Osteocyte (in vitro differentiated cells): ENCODE results near the gene WAC. TPM values are rescaled to one million over a fixed set of nuclear protein-coding genes. Genes with fewer than 3 reads are reported as not detected.
A peak's percentile ranks its signal among the peaks of the same experiment; 100 is the strongest.
"Not testable (repeated sequence)": the region's sequence is repeated elsewhere in the genome, so short reads cannot be mapped to it uniquely, and the experiment has no call there.

Experiments used
- DNase-seq: peaks from one replicate; pipeline ENCODE4 v3.0.0; 2021; ENCODE audit warnings: mixed read lengths; ENCODE audit not compliant: unreplicated experiment; ENCODE audit errors: extremely low spot score
- H3K27ac Mint-ChIP-seq: one replicate; pipeline ENCODE4 v1.8.0; 2021; ENCODE audit warnings: mild to moderate bottlenecking, mixed read lengths; ENCODE audit not compliant: unreplicated experiment
- H3K27me3 Mint-ChIP-seq: one replicate; pipeline ENCODE4 v1.8.0; 2021; ENCODE audit warnings: mixed read lengths; ENCODE audit not compliant: unreplicated experiment
- H3K36me3 Mint-ChIP-seq: one replicate; pipeline ENCODE4 v1.8.0; 2021; ENCODE audit warnings: mixed read lengths; ENCODE audit not compliant: unreplicated experiment
- H3K4me1 Mint-ChIP-seq: one replicate; pipeline ENCODE4 v1.8.0; 2021; ENCODE audit warnings: mixed read lengths; ENCODE audit not compliant: unreplicated experiment
- H3K4me3 Mint-ChIP-seq: one replicate; pipeline ENCODE4 v1.8.0; 2021; ENCODE audit warnings: mild to moderate bottlenecking, moderate library complexity, mixed read lengths; ENCODE audit not compliant: unreplicated experiment
- H3K9me3 Mint-ChIP-seq: one replicate; pipeline ENCODE4 v1.8.0; 2021; ENCODE audit warnings: mixed read lengths; ENCODE audit not compliant: unreplicated experiment
- total RNA-seq: library from RNA; stranded (reverse); gene quantifications from 2 replicates; pipeline ENCODE4 v1.2.1, GENCODE V29; 2021
- TF ChIP-seq, protein P1 (sequence below): fragments of 200-600 bp; sonication (generic); IDR thresholded peaks from 2 replicates; pipeline ENCODE4 v1.5.0; 2021; ENCODE audit warnings: antibody characterized with exemption, mild to moderate bottlenecking, moderate library complexity

WAC gene
- total RNA-seq, 1 donor from 2014 or later, result 110 TPM

DNA sequence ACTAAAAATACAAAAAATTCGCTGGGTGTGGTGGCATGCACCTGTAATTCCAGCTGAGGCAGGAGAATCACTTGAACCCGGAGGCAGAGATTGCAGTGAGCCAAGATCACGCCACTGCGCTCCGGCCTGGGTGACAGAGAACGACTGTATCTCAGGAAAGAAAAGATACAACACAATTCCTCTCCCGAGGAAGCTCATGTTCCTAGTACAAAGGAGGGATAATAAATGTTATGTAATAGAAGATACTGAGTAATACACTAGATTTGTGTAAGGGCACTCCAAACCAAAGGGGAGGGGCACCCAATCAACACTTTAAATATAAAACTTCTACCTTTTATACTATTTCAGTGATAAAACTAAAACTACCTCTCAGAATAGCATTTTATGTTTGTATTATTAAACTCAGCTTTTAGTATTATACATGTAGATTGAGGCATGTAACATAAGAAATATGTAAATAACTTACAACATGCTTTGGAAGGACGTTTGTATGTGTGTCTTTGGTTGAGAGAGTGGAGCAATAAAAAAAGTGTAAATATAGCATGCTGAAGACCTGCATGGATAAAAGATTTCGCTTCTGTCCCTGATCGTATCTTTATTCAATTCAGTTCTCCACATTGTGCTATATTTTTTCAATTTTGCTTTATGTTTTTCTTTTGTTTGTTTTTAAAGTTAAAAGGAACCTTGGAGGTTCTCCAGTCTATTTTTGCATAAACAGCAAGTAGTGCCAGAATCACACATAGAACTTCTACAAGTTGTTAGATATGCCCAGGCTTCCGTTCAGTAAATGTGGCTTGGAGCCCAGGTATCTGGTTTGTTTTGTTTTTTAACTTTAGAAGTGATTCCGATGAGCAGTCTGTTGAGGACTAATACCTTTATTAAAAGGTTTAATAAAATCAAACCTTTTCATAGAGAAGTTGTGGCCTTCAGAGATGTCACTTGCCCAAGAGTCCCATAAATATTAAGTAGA is 71.9 kb downstream of the WAC start:
- Mint-ChIP-seq H3K4me1 (peaks cover 12% of the 10 kb centered on the region), H3K27ac (peak overlapping the region; percentile 34), H3K27me3 (no peaks in the 10 kb centered on the region), H3K9me3 (no peaks in the 10 kb centered on the region), H3K36me3 (peaks cover 19% of the 10 kb centered on the region), H3K4me3 (no peak overlapping the region)
- DNase-seq, result no peak
- TF ChIP-seq, protein P1, sequence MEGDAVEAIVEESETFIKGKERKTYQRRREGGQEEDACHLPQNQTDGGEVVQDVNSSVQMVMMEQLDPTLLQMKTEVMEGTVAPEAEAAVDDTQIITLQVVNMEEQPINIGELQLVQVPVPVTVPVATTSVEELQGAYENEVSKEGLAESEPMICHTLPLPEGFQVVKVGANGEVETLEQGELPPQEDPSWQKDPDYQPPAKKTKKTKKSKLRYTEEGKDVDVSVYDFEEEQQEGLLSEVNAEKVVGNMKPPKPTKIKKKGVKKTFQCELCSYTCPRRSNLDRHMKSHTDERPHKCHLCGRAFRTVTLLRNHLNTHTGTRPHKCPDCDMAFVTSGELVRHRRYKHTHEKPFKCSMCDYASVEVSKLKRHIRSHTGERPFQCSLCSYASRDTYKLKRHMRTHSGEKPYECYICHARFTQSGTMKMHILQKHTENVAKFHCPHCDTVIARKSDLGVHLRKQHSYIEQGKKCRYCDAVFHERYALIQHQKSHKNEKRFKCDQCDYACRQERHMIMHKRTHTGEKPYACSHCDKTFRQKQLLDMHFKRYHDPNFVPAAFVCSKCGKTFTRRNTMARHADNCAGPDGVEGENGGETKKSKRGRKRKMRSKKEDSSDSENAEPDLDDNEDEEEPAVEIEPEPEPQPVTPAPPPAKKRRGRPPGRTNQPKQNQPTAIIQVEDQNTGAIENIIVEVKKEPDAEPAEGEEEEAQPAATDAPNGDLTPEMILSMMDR, result no peak

DNA sequence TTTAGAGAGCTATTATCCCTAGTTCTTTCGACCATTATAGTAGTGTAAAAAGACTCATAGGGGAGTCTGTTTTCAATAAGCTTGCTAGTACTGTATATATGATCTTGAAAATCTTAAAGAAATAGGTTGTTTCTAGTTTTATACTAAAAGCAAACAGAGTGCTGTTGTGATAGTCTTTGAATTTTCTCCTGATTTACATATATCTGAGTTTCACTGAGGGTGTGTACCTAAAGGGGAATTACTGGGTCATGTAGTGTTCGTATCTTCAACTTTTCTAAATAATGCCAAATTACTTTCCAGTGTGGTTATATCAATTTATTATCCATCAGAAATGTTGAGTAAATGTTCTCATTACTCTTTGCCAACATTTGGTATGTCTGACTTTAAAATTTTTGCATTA is 73.7 kb downstream of the WAC start:
- no peak overlapping the region for H3K27ac Mint-ChIP-seq
- H3K9me3 Mint-ChIP-seq, result no peaks in the 10 kb centered on the region
- H3K27me3 Mint-ChIP-seq, result no peaks in the 10 kb centered on the region

DNA sequence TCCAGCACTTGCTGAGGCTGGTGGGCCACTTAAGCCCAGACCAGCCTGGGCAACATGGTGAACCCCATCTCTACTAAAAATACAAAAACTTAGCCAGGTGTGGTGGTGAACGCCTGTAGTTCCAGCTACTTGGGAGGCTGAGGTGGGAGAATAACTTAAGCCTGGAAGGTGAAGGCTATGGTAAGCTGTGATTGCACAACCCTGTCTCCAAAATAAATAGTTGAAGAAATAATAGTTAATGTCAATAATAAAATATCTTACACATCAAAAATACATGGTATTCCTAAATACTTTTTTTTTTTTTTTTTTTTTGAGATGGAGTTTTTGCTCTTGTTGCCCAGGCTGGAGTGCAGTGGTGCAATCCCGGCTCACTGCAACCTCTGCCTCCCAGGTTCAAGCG is 76.7 kb downstream of the WAC start:
- not testable (repeated sequence) for DNase-seq, H3K27ac Mint-ChIP-seq, H3K27me3 Mint-ChIP-seq, H3K4me3 Mint-ChIP-seq, H3K9me3 Mint-ChIP-seq
- peaks cover 12% of the 10 kb centered on the region for H3K4me1 Mint-ChIP-seq
- peaks cover 52% of the 10 kb centered on the region for H3K36me3 Mint-ChIP-seq

More for the DNA sequence above, 73.7 kb downstream of the WAC start:
- Mint-ChIP-seq H3K36me3 (peaks cover 32% of the 10 kb centered on the region), H3K4me1 (peaks cover 10% of the 10 kb centered on the region), H3K4me3 (no peak overlapping the region)
- DNase-seq, result no peak
- TF ChIP-seq, protein P1, result no peak

DNA sequence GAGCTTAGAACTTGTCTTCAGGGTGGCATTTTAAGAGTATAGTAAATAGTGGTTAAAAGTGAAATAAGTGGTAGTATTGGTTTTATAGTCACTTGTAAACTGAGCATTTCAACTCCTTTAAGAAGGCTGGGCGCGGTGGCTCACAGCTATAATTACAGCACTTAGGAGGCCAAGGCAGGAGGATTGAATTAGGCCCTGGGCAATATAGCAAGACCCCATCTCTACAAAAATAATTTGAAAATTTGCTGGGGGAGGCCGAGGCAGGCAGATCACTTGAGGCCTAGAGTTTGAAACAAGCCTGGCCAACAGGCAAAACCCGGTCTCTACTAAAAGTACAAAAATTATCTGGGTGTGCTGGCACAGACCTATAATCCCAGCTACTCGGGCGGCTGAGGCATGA is 80.0 kb downstream of the WAC start:
- Mint-ChIP-seq H3K4me3 (no peak overlapping the region), H3K4me1 (peaks cover 5% of the 10 kb centered on the region), H3K27me3 (no peaks in the 10 kb centered on the region), H3K27ac (no peak overlapping the region), H3K9me3 (no peaks in the 10 kb centered on the region), H3K36me3 (peaks cover 66% of the 10 kb centered on the region)
- no peak for DNase-seq
- TF ChIP-seq, protein P1, result no peak

DNA sequence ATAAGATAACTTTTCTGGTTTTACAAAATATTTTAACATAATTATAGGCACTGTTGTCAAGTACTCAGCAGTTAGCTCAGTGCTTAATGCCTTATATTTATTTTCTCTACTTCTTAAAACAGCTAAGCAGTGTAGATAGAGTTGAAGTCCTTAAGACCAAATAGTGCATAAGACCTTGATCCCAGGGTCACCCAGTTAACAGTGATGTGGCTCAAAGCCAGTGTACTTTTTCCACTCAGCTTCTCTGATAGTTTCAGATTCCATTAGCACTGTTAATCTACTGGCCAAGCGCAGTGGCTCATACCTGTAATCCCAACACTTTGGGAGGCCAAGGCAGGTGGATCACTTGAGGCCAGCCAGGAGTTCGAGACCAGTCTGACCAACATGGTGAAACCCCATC is 83.6 kb downstream of the WAC start:
- no peaks in the 10 kb centered on the region for H3K27me3 Mint-ChIP-seq
- no peak overlapping the region for H3K4me3 Mint-ChIP-seq
- no peak for DNase-seq
- TF ChIP-seq, protein P1, result no peak
- H3K36me3 Mint-ChIP-seq, result peaks cover 69% of the 10 kb centered on the region
- H3K9me3 Mint-ChIP-seq, result no peaks in the 10 kb centered on the region
- no peak overlapping the region for H3K27ac Mint-ChIP-seq
- peaks cover 5% of the 10 kb centered on the region for H3K4me1 Mint-ChIP-seq
